K562 (cell line): ENCODE data around the gene WDR49. TPM values are rescaled to one million over a fixed set of nuclear protein-coding genes. Genes with fewer than 3 reads are reported as not detected.

Experiments
- ATAC-seq: fragments of 200-7000 bp; cut with Tn5 transposase; 3 replicates; pipeline ENCODE4 v1.9.1; 2020; ENCODE audit warnings: moderate library complexity
- BruUV-seq: library from RNA; stranded (reverse); fragments of 400-500 nt; replicated peaks from 2 replicates; lab custom pipeline; 2021; lab: Mats Ljungman, UMichigan
- CTCF ChIA-PET: fragments of 300-600 bp; formaldehyde crosslinking; extraction: SDS; loops from one replicate; lab custom pipeline; 2021; ENCODE audit warnings: low intra/inter-chr PET ratio; lab: Yijun Ruan, JAX
- POLR2A ChIA-PET: fragments of 300-600, 350-650 bp; sonication (Branson Sonifier 250); formaldehyde crosslinking; extraction: SDS; loops from one replicate; lab custom pipeline; 2021; ENCODE audit warnings: antibody characterized with exemption, inconsistent platforms; lab: Yijun Ruan, JAX
- DNase-seq, 4 experiments: peaks; one replicate each; pipeline versions ENCODE4 v3.0.0 to v3.0.0-alpha.2; 2011 to 2018; ENCODE audit warnings: low spot score in 3 of 4, mixed read lengths in 3 of 4; ENCODE audit errors: extremely low read depth in 1 of 4
- FAIRE-seq: peaks from 2 replicates; lab custom pipeline; 2011; peaks lifted over from hg19 to GRCh38; lab: Jason Lieb, UNC
- H2AFZ ChIP-seq: 2 replicates; pipeline ENCODE4 v1.6.0; 2011; ENCODE audit warnings: low read depth, low read length, control low read depth, inconsistent platforms
- H3K27ac ChIP-seq: fragments of 200-600 bp; 3 replicates; pipeline ENCODE4 v1.8.0; 2011; ENCODE audit warnings: low read depth, mild to moderate bottlenecking, control low read depth, inconsistent platforms, low read length, moderate library complexity, mixed read lengths; ENCODE audit errors: extremely low read depth
- H3K27me3 ChIP-seq, 2 experiments: fragments of 300-600 bp in 1 of 2; 2 replicates in 1 of 2; 3 replicates in 1 of 2; pipeline versions ENCODE4 v1.6.0 to v1.8.0; 2011; ENCODE audit warnings: inconsistent platforms in 2 of 2, low read length in 2 of 2, mild to moderate bottlenecking in 1 of 2, mixed read lengths in 1 of 2, moderate library complexity in 1 of 2; ENCODE audit not compliant: control insufficient read depth in 2 of 2, insufficient read depth in 2 of 2
- H3K36me3 ChIP-seq: fragments of 300-600 bp; 3 replicates; pipeline ENCODE4 v1.8.0; 2011; ENCODE audit warnings: mild to moderate bottlenecking, low read length, inconsistent platforms; ENCODE audit not compliant: control insufficient read depth, insufficient read depth
- H3K4me1 ChIP-seq, 2 experiments: fragments of 200-600 bp in 1 of 2; replicated peaks in 1 of 2; 2 replicates in 1 of 2; 3 replicates in 1 of 2; pipeline versions ENCODE4 v1.5.1 to v1.8.0; 2011; ENCODE audit warnings: inconsistent platforms in 2 of 2, low read length in 2 of 2, mild to moderate bottlenecking in 1 of 2, mixed read lengths in 1 of 2, moderate library complexity in 1 of 2; ENCODE audit not compliant: control insufficient read depth in 2 of 2, insufficient read depth in 2 of 2
- H3K4me2 ChIP-seq: 2 replicates; pipeline ENCODE4 v1.6.1; 2011; ENCODE audit warnings: low read length, control low read depth, inconsistent platforms, mixed read lengths; ENCODE audit not compliant: insufficient read depth
- H3K4me3 ChIP-seq: fragments of 200-600 bp; sonication (generic), shearing (Covaris generic); 2 replicates; pipeline ENCODE4 v1.5.1; 2016; ENCODE audit warnings: control low read depth, inconsistent platforms
- H3K79me2 ChIP-seq: fragments of 200-600 bp; 3 replicates; pipeline ENCODE4 v1.8.0; 2011; ENCODE audit warnings: low read length, inconsistent platforms; ENCODE audit not compliant: control insufficient read depth, insufficient read depth
- H3K9ac ChIP-seq, 2 experiments: 2 replicates each; pipeline versions ENCODE4 v1.6.0 to v1.6.1; 2011; ENCODE audit warnings: low read depth in 2 of 2, low read length in 2 of 2, control low read depth in 1 of 2, inconsistent platforms in 1 of 2, mild to moderate bottlenecking in 1 of 2, mixed read lengths in 1 of 2; ENCODE audit not compliant: insufficient read depth in 1 of 2
- H3K9me1 ChIP-seq: one replicate; pipeline ENCODE4 v1.6.0; 2011; ENCODE audit warnings: inconsistent platforms, mild to moderate bottlenecking, low read length, moderate library complexity; ENCODE audit not compliant: control insufficient read depth, insufficient read depth
- H3K9me3 ChIP-seq: replicated peaks from 2 replicates; pipeline ENCODE4 v1.5.1; 2011; ENCODE audit warnings: low read depth, low read length, inconsistent platforms; ENCODE audit not compliant: control insufficient read depth, insufficient read depth
- H4K20me1 ChIP-seq: replicated peaks from 2 replicates; pipeline ENCODE4 v1.6.1; 2011; ENCODE audit warnings: low read length, inconsistent platforms, mixed read lengths; ENCODE audit not compliant: control insufficient read depth, insufficient read depth
- ELF1 ChIP-seq: fragments of 200-800 bp; sonication (Bioruptor generic); IDR thresholded peaks from 2 replicates; pipeline ENCODE4 v1.6.1; 2016; ENCODE audit warnings: missing genetic modification characterization, missing compliant biosample characterization
- GATAD2B ChIP-seq: fragments of 450-650 bp; IDR thresholded peaks from 2 replicates; pipeline ENCODE4 v1.6.1; 2017; ENCODE audit warnings: mild to moderate bottlenecking, borderline replicate concordance
- HMGN3 ChIP-seq: IDR thresholded peaks from 2 replicates; pipeline ENCODE4 v1.6.1; 2011; ENCODE audit warnings: borderline replicate concordance, low read depth, mild to moderate bottlenecking, mixed read lengths, low read length; ENCODE audit not compliant: insufficient read length; ENCODE audit errors: extremely low read depth
- MAFK ChIP-seq: IDR thresholded peaks from 2 replicates; pipeline ENCODE4 v1.6.1; 2011; ENCODE audit warnings: low read length, improper control_type of control experiment
- TAF7 ChIP-seq: fragments of 450-650 bp; IDR thresholded peaks from 2 replicates; pipeline ENCODE4 v1.6.1; 2016; ENCODE audit warnings: missing genetic modification characterization, missing compliant biosample characterization
- TCF3 ChIP-seq: sonication (generic); formaldehyde crosslinking; IDR thresholded peaks from 2 replicates; pipeline ENCODE4 v1.4.0; 2020; ENCODE audit warnings: mild to moderate bottlenecking, missing genetic modification reagents
- TFE3 ChIP-seq: fragments of 450-650 bp; formaldehyde crosslinking; IDR thresholded peaks from 2 replicates; pipeline ENCODE4 v1.4.0; 2020; ENCODE audit warnings: mild to moderate bottlenecking, mixed read lengths
- XRCC3 ChIP-seq: fragments of 450-650 bp; IDR thresholded peaks from 2 replicates; pipeline ENCODE4 v1.6.1; 2017; ENCODE audit warnings: mild to moderate bottlenecking, moderate library complexity
- ZFP36 ChIP-seq: fragments of 150-350 bp; IDR thresholded peaks from 2 replicates; pipeline ENCODE4 v1.6.1; 2018; ENCODE audit warnings: low read length, low read depth; ENCODE audit not compliant: partially characterized antibody
- ZNF175 ChIP-seq: fragments of 200-800 bp; sonication (Bioruptor generic); IDR thresholded peaks from 2 replicates; pipeline ENCODE4 v1.6.1; 2016; ENCODE audit warnings: low read depth, mild to moderate bottlenecking, missing genetic modification characterization, missing compliant biosample characterization
- ZNF699 ChIP-seq: fragments of 250-450 bp; sonication (Bioruptor Pico); IDR thresholded peaks from 2 replicates; pipeline ENCODE4 v1.8.0; 2021; ENCODE audit warnings: mild to moderate bottlenecking, moderate library complexity; ENCODE audit not compliant: insufficient replicate concordance
- ZSCAN29 ChIP-seq: fragments of 450-650 bp; IDR thresholded peaks from 2 replicates; pipeline ENCODE4 v1.6.1; 2017
- WGBS: fragments of 100-300 bp; shearing (Covaris generic); methylation state at CpG from one replicate; pipeline ENCODE4 v1.1.6; 2016; ENCODE audit warnings: low coverage, mixed read lengths; ENCODE audit not compliant: insufficient coverage; ENCODE audit errors: missing lambda C conversion rate; 5-methylcytosine and 5-hydroxymethylcytosine counted together
- in situ Hi-C: fragments of 300-500 bp; cut with MboI; formaldehyde crosslinking; loops from 4 replicates; pipeline ENCODE4 v1.15.0; 2018; ENCODE audit warnings: inconsistent platforms, mixed read lengths
- intact Hi-C: fragments of 100-400 bp; cut with micrococcal nuclease; formaldehyde crosslinking; loops from 2 replicates; pipeline ENCODE4 v1.14.2; 2022
- polyA plus RNA-seq, 8 experiments: library from polyadenylated mRNA; depleted of rRNA in 4 of 8; stranded (reverse) in 5 of 8; unstranded in 3 of 8; fragments of >200 nt; fragmentation: Nextera tagmentation in 2 of 8; fragmentation: Illumina TruSeq in 1 of 8; extraction: Ambion mirVana in 2 of 8; extraction: Trizol in 1 of 8; gene quantifications; 2 replicates each; pipeline versions ENCODE4 v1.2.1 to v1.2.3, GENCODE V29; 2011 to 2014; ENCODE audit warnings: inconsistent platforms in 1 of 8, missing spikeins in 1 of 8
- total RNA-seq, 7 experiments: library from RNA; depleted of rRNA in 6 of 7; stranded (reverse); fragments of >200 nt in 6 of 7; fragmentation: Illumina TruSeq in 2 of 7; extraction: Trizol in 2 of 7; gene quantifications; 2 replicates each; pipeline versions ENCODE4 v1.2.1 to v1.2.3, GENCODE V29; 2011 to 2021; ENCODE audit warnings: low replicate concordance in 1 of 7
- TF ChIP-seq, protein P1 (sequence below): fragments of 450-650 bp; IDR thresholded peaks from 2 replicates; pipeline ENCODE4 v1.6.1; 2017; ENCODE audit warnings: antibody characterized with exemption
- TF ChIP-seq, protein P2 (sequence below): fragments of 250-450 bp; sonication (Bioruptor Pico); IDR thresholded peaks from 2 replicates; pipeline ENCODE4 v1.5.0; 2021
- TF ChIP-seq, protein P3 (sequence below): IDR thresholded peaks from 3 replicates; pipeline ENCODE4 v1.6.1; 2011; ENCODE audit warnings: borderline replicate concordance, mild to moderate bottlenecking; ENCODE audit not compliant: insufficient read length, insufficient read depth
- TF ChIP-seq, protein P4 (sequence below): sonication (generic); formaldehyde crosslinking; IDR thresholded peaks from 2 replicates; pipeline ENCODE4 v1.8.1; 2023; ENCODE audit warnings: mild to moderate bottlenecking, missing genetic modification reagents

The WDR49 gene
- total and polyA plus RNA-seq, 9 of the 15 experiments (the other 6 are each of a cell fraction or from before 2014, with no cell fraction given) = not detected

DNA sequence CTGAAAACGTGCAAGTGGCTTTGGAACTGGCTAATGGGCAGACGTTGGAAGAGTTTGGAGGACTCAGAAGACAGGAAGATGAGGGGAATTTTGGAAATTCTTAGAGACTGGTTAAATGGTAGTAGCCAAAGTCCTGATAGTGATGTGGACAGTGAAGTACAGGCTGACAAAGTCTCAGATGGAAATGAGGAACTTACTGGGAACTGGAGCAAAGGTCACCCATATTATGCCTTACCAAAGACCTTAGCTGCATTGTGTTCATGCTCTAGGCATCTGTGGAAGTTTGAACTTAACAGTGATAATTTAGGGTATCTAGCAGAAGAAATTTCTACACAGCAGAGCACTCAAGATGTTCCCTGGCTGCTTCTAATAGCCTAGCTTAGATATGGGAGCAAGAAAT, 151.3 kb downstream of the WDR49 start (continued):
- TF ChIP-seq ZNF175 (no peak), ZSCAN29 (no peak), GATAD2B (no peak), TFE3 (no peak), TAF7 (tag) (no peak)

- intact Hi-C loops = no loop called here
- TF ChIP-seq, protein P1, sequence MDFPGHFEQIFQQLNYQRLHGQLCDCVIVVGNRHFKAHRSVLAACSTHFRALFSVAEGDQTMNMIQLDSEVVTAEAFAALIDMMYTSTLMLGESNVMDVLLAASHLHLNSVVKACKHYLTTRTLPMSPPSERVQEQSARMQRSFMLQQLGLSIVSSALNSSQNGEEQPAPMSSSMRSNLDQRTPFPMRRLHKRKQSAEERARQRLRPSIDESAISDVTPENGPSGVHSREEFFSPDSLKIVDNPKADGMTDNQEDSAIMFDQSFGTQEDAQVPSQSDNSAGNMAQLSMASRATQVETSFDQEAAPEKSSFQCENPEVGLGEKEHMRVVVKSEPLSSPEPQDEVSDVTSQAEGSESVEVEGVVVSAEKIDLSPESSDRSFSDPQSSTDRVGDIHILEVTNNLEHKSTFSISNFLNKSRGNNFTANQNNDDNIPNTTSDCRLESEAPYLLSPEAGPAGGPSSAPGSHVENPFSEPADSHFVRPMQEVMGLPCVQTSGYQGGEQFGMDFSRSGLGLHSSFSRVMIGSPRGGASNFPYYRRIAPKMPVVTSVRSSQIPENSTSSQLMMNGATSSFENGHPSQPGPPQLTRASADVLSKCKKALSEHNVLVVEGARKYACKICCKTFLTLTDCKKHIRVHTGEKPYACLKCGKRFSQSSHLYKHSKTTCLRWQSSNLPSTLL = no peak
- TF ChIP-seq, protein P2, sequence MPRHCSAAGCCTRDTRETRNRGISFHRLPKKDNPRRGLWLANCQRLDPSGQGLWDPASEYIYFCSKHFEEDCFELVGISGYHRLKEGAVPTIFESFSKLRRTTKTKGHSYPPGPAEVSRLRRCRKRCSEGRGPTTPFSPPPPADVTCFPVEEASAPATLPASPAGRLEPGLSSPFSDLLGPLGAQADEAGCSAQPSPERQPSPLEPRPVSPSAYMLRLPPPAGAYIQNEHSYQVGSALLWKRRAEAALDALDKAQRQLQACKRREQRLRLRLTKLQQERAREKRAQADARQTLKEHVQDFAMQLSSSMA (CRISPR knock-in tag) = no peak
- TF ChIP-seq, protein P3, sequence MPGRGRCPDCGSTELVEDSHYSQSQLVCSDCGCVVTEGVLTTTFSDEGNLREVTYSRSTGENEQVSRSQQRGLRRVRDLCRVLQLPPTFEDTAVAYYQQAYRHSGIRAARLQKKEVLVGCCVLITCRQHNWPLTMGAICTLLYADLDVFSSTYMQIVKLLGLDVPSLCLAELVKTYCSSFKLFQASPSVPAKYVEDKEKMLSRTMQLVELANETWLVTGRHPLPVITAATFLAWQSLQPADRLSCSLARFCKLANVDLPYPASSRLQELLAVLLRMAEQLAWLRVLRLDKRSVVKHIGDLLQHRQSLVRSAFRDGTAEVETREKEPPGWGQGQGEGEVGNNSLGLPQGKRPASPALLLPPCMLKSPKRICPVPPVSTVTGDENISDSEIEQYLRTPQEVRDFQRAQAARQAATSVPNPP = no peak
- TF ChIP-seq ZFP36 = no peak
- TF ChIP-seq ELF1 (tag) = no peak
- no peak for TF ChIP-seq MAFK
- TF ChIP-seq, protein P4, sequence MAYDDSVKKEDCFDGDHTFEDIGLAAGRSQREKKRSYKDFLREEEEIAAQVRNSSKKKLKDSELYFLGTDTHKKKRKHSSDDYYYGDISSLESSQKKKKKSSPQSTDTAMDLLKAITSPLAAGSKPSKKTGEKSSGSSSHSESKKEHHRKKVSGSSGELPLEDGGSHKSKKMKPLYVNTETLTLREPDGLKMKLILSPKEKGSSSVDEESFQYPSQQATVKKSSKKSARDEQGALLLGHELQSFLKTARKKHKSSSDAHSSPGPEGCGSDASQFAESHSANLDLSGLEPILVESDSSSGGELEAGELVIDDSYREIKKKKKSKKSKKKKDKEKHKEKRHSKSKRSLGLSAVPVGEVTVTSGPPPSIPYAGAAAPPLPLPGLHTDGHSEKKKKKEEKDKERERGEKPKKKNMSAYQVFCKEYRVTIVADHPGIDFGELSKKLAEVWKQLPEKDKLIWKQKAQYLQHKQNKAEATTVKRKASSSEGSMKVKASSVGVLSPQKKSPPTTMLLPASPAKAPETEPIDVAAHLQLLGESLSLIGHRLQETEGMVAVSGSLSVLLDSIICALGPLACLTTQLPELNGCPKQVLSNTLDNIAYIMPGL (CRISPR knock-in tag) = no peak
- no peak for TF ChIP-seq XRCC3
- no peak for TF ChIP-seq HMGN3
- TF ChIP-seq ZNF699 (CRISPR knock-in tag) = no peak
- no peak for TF ChIP-seq TCF3 (CRISPR knock-in tag)
These were observed 151.8 kb downstream of the WDR49 start for GRCh38 chr3:167501941-167502340.

More at GRCh38 chr3:167501941-167502340, 151.8 kb downstream of the WDR49 start:
- WGBS = 3% methylated on average over 3 of the region's 3 CpGs
- ATAC-seq (no peak), DNase-seq (no peak), FAIRE-seq (no peak)
- Histone ChIP-seq H3K4me3 (no peak overlapping the region), H3K79me2 (no peaks in the 10 kb centered on the region), H3K4me1 (no peaks in the 10 kb centered on the region), H4K20me1 (no peaks in the 10 kb centered on the region), H3K9me3 (no peaks in the 10 kb centered on the region), H3K9me1 (no peaks in the 10 kb centered on the region), H3K27me3 (no peaks in the 10 kb centered on the region), H3K4me2 (no peak overlapping the region), H3K9ac (no peak overlapping the region), H3K27ac (no peak overlapping the region), H3K36me3 (no peaks in the 10 kb centered on the region), H2AFZ (no peak overlapping the region)
- BruUV-seq = no TSS peak
- ChIA-PET POLR2A (no interaction called here), CTCF (no interaction called here)
- in situ Hi-C loops = no loop called here
